CD4-positive, alpha-beta memory T cell (primary cell): ENCODE results near the gene TLCD5. TPM values are rescaled to one million over a fixed set of nuclear protein-coding genes. Genes with fewer than 3 reads are reported as not detected.

Experiments used
- CTCF ChIA-PET: fragments of 350-600 bp; sonication (Branson Sonifier 250); formaldehyde crosslinking; loops from one replicate; lab custom pipeline; 2021; ENCODE audit warnings: inconsistent platforms; ENCODE audit not compliant: partially characterized antibody; lab: Charles Lee
- POLR2A ChIA-PET: fragments of 350-600 bp; sonication (Branson Sonifier 250); formaldehyde crosslinking; loops from one replicate; lab custom pipeline; 2021; ENCODE audit not compliant: partially characterized antibody; lab: Charles Lee
- DNase-seq, 5 donors: peaks; one replicate each; pipeline versions ENCODE4 v3.0.0 to v3.0.0-alpha.2; 2020 to 2022; ENCODE audit warnings: mixed read lengths in 1 of 5
- H3K27ac ChIP-seq: one replicate; pipeline ENCODE4 v1.7.0; 2013; ENCODE audit warnings: low read depth, low read length
- H3K27me3 ChIP-seq: 2 replicates; pipeline ENCODE4 v1.7.0; 2013; ENCODE audit warnings: mild to moderate bottlenecking, low read length, moderate library complexity; ENCODE audit not compliant: insufficient read depth
- H3K36me3 ChIP-seq: 2 replicates; pipeline ENCODE4 v1.7.0; 2013; ENCODE audit warnings: mild to moderate bottlenecking, low read length, moderate library complexity; ENCODE audit not compliant: insufficient read depth
- H3K4me1 ChIP-seq: 2 replicates; pipeline ENCODE4 v1.7.0; 2013; ENCODE audit warnings: mild to moderate bottlenecking, low read length, moderate library complexity; ENCODE audit not compliant: insufficient read depth
- H3K4me3 ChIP-seq, 2 donors: one replicate each; pipeline ENCODE4 v1.7.0; 2013; ENCODE audit warnings: low read length in 2 of 2, mild to moderate bottlenecking in 1 of 2
- H3K9me3 ChIP-seq, 2 donors: one replicate each; pipeline ENCODE4 v1.7.0; 2013; ENCODE audit warnings: low read length in 2 of 2, control low read depth in 1 of 2; ENCODE audit not compliant: control insufficient read depth in 1 of 2
- H3K27ac Mint-ChIP-seq, 7 donors: one replicate each; pipeline ENCODE4 v1.8.0; 2020 to 2021; ENCODE audit warnings: mixed read lengths in 7 of 7, mild to moderate bottlenecking in 6 of 7, inconsistent platforms in 3 of 7, moderate library complexity in 3 of 7
- H3K27me3 Mint-ChIP-seq, 2 donors: one replicate each; pipeline ENCODE4 v1.8.0; 2020 to 2021; ENCODE audit warnings: mixed read lengths in 2 of 2
- H3K36me3 Mint-ChIP-seq, 2 donors: one replicate each; pipeline ENCODE4 v1.8.0; 2020 to 2021; ENCODE audit warnings: mixed read lengths in 2 of 2, inconsistent platforms in 1 of 2, mild to moderate bottlenecking in 1 of 2
- H3K4me1 Mint-ChIP-seq, 4 donors: one replicate each; pipeline ENCODE4 v1.8.0; 2020 to 2021; ENCODE audit warnings: mixed read lengths in 4 of 4, mild to moderate bottlenecking in 1 of 4
- H3K4me3 Mint-ChIP-seq, 8 donors: one replicate each; pipeline ENCODE4 v1.8.0; 2020 to 2021; ENCODE audit warnings: mixed read lengths in 8 of 8, mild to moderate bottlenecking in 7 of 8, moderate library complexity in 6 of 8, inconsistent platforms in 3 of 8
- H3K9me3 Mint-ChIP-seq, 8 donors: one replicate each; pipeline ENCODE4 v1.8.0; 2020 to 2021; ENCODE audit warnings: mixed read lengths in 8 of 8, mild to moderate bottlenecking in 5 of 8, inconsistent platforms in 3 of 8, moderate library complexity in 1 of 8
- intact Hi-C: fragments of 100-400 bp; cut with micrococcal nuclease; formaldehyde crosslinking; loops from one replicate; pipeline ENCODE4 v1.15.1; 2023
- polyA plus RNA-seq, 2 donors: library from polyadenylated mRNA; unstranded; fragments of 300-500 nt; fragmentation: Illumina TruSeq; gene quantifications; one replicate each; pipeline ENCODE4 v1.2.3, GENCODE V29; 2021
- total RNA-seq, 2 experiments: library from RNA; stranded (reverse); gene quantifications; one replicate each; pipeline ENCODE4 v1.2.3, GENCODE V29; 2021

Gene TLCD5
- total and polyA plus RNA-seq, 4 experiments from 2014 or later = 0.13 to 0.70 (median 0.27) TPM

GRCh38 chr11:120307476-120307875, 17.6 kb upstream of the TLCD5 start:
- Mint-ChIP-seq H3K27me3 (peaks cover 3 to 7% of the 10 kb centered on the region in 2 donors), H3K9me3 (no peaks in the 10 kb centered on the region), H3K27ac (no peak overlapping the region), H3K4me3 (no peak overlapping the region), H3K36me3 (no peaks in the 10 kb centered on the region), H3K4me1 (no peaks in the 10 kb centered on the region)
- intact Hi-C loops = no loop called here
- Histone ChIP-seq H3K4me3 (no peak overlapping the region), H3K9me3 (no peaks in the 10 kb centered on the region), H3K4me1 (no peaks in the 10 kb centered on the region), H3K27me3 (no peaks in the 10 kb centered on the region), H3K36me3 (no peaks in the 10 kb centered on the region), H3K27ac (no peak overlapping the region)
- DNase-seq = no peak
- POLR2A ChIA-PET = no interaction called here
- CTCF ChIA-PET = no interaction called here

GRCh38 chr11:120308081-120308480, 17.0 kb upstream of the TLCD5 start:
- no peak for DNase-seq
- Mint-ChIP-seq H3K4me3 (no peak overlapping the region), H3K9me3 (no peaks in the 10 kb centered on the region), H3K36me3 (no peaks in the 10 kb centered on the region), H3K27me3 (peaks cover 6% of the 10 kb centered on the region in 2 donors), H3K27ac (no peak overlapping the region), H3K4me1 (no peaks in the 10 kb centered on the region)
- Histone ChIP-seq H3K27me3 (no peaks in the 10 kb centered on the region), H3K4me1 (no peaks in the 10 kb centered on the region), H3K9me3 (no peaks in the 10 kb centered on the region), H3K4me3 (no peak overlapping the region), H3K27ac (no peak overlapping the region), H3K36me3 (no peaks in the 10 kb centered on the region)
- ChIA-PET CTCF (no interaction called here), POLR2A (no interaction called here)
- intact Hi-C loops = no loop called here

- H3K9me3 ChIP-seq = no peaks in the 10 kb centered on the region
- POLR2A ChIA-PET = no interaction called here
- no peaks in the 10 kb centered on the region for H3K4me1 ChIP-seq
- Mint-ChIP-seq H3K4me3 (no peak overlapping the region), H3K27me3 (peaks cover 2 to 7% of the 10 kb centered on the region in 2 donors), H3K4me1 (no peaks in the 10 kb centered on the region), H3K36me3 (no peaks in the 10 kb centered on the region), H3K27ac (no peak overlapping the region), H3K9me3 (no peaks in the 10 kb centered on the region)
- CTCF ChIA-PET = interaction anchor here (1.5 kb wide), 1 partner anchor 11 kb away, joined by 8 read pairs; no protein-coding TSS in a partner anchor
- no peaks in the 10 kb centered on the region for H3K27me3 ChIP-seq
- H3K4me3 ChIP-seq = no peak overlapping the region
- no peaks in the 10 kb centered on the region for H3K36me3 ChIP-seq
- no peak overlapping the region for H3K27ac ChIP-seq
- DNase-seq = no peak
- intact Hi-C loops = no loop called here
These were observed 14.2 kb upstream of the TLCD5 start for GRCh38 chr11:120310870-120311269.

- H3K9me3 ChIP-seq = no peaks in the 10 kb centered on the region
- H3K4me3 Mint-ChIP-seq = no peak overlapping the region
- POLR2A ChIA-PET = no interaction called here
- CTCF ChIA-PET = interaction anchor here (1.0 to 2.6 kb wide), 4 partner anchors 11 to 20 kb away, joined by 3 to 19 read pairs (median 4); no protein-coding TSS in a partner anchor
- DNase-seq = no peak
- no peaks in the 10 kb centered on the region for H3K4me1 ChIP-seq
- H3K4me3 ChIP-seq = no peak overlapping the region
- no peaks in the 10 kb centered on the region for H3K4me1 Mint-ChIP-seq
- no peaks in the 10 kb centered on the region for H3K36me3 ChIP-seq
- no peak overlapping the region for H3K27ac Mint-ChIP-seq
- H3K9me3 Mint-ChIP-seq = no peaks in the 10 kb centered on the region
- no peaks in the 10 kb centered on the region for H3K27me3 ChIP-seq
- H3K27ac ChIP-seq = no peak overlapping the region
- intact Hi-C loops = no loop called here
- H3K36me3 Mint-ChIP-seq = no peaks in the 10 kb centered on the region
- peaks cover 8 to 12% of the 10 kb centered on the region in 2 donors for H3K27me3 Mint-ChIP-seq
These were observed 10.2 kb upstream of the TLCD5 start for GRCh38 chr11:120314861-120315260.

GRCh38 chr11:120316880-120317688, 8.0 kb upstream of the TLCD5 start:
- POLR2A ChIA-PET = no interaction called here

GRCh38 chr11:120317689-120318480, 7.2 kb upstream of the TLCD5 start:
- Mint-ChIP-seq H3K36me3 (no peaks in the 10 kb centered on the region), H3K4me1 (no peaks in the 10 kb centered on the region), H3K4me3 (no peak overlapping the region), H3K27ac (no peak overlapping the region), H3K27me3 (peaks cover 18 to 19% of the 10 kb centered on the region in 2 donors), H3K9me3 (no peaks in the 10 kb centered on the region)
- Histone ChIP-seq H3K4me3 (no peak overlapping the region), H3K27ac (no peak overlapping the region), H3K9me3 (no peaks in the 10 kb centered on the region), H3K36me3 (no peaks in the 10 kb centered on the region), H3K27me3 (peaks cover under 1% of the 10 kb centered on the region), H3K4me1 (no peaks in the 10 kb centered on the region)
- POLR2A ChIA-PET = no interaction called here
- intact Hi-C loops = no loop called here
- CTCF ChIA-PET = interaction anchor here (0.7 to 1.7 kb wide), 4 partner anchors 11 to 18 kb away, joined by 3 to 6 read pairs (median 3); no protein-coding TSS in a partner anchor
- DNase-seq = no peak

More at GRCh38 chr11:120316880-120317688, 8.0 kb upstream of the TLCD5 start:
- Histone ChIP-seq H3K4me1 (no peaks in the 10 kb centered on the region), H3K27ac (no peak overlapping the region), H3K9me3 (no peaks in the 10 kb centered on the region), H3K36me3 (no peaks in the 10 kb centered on the region), H3K27me3 (no peaks in the 10 kb centered on the region), H3K4me3 (no peak overlapping the region)
- Mint-ChIP-seq H3K27ac (no peak overlapping the region), H3K9me3 (no peaks in the 10 kb centered on the region), H3K27me3 (peaks cover 15 to 16% of the 10 kb centered on the region in 2 donors), H3K36me3 (no peaks in the 10 kb centered on the region), H3K4me1 (no peaks in the 10 kb centered on the region), H3K4me3 (no peak overlapping the region)
- no peak for DNase-seq
- CTCF ChIA-PET = interaction anchor here (1.1 to 1.7 kb wide), 3 partner anchors 11 to 17 kb away, joined by 3 to 6 read pairs (median 3); no protein-coding TSS in a partner anchor
- intact Hi-C loops = no loop called here

GRCh38 chr11:120318906-120319305, 6.2 kb upstream of the TLCD5 start:
- H3K27ac Mint-ChIP-seq = no peak overlapping the region
- H3K27me3 Mint-ChIP-seq = peaks cover 24 to 26% of the 10 kb centered on the region in 2 donors
- H3K4me3 Mint-ChIP-seq = no peak overlapping the region
- Histone ChIP-seq H3K4me1 (no peaks in the 10 kb centered on the region), H3K36me3 (no peaks in the 10 kb centered on the region), H3K27me3 (peaks cover 5% of the 10 kb centered on the region), H3K27ac (no peak overlapping the region), H3K4me3 (no peak overlapping the region), H3K9me3 (no peaks in the 10 kb centered on the region)
- no peaks in the 10 kb centered on the region for H3K36me3 Mint-ChIP-seq
- POLR2A ChIA-PET = no interaction called here
- CTCF ChIA-PET = interaction anchor here (0.7 kb wide), 1 partner anchor 16 kb away, joined by 3 read pairs; no protein-coding TSS in a partner anchor
- DNase-seq = no peak
- H3K4me1 Mint-ChIP-seq = no peaks in the 10 kb centered on the region
- no peaks in the 10 kb centered on the region for H3K9me3 Mint-ChIP-seq
- intact Hi-C loops = no loop called here
